IPS-18c (cell line): ENCODE data around the gene ABR.
"Not testable (repeated sequence)": the region's sequence is repeated elsewhere in the genome, so short reads cannot be mapped to it uniquely, and the experiment has no call there.

Experiments used
- H3K4me3 ChIP-seq: 2 replicates; pipeline ENCODE4 v1.7.0; 2013; ENCODE audit warnings: low read depth, mild to moderate bottlenecking, low read length, moderate library complexity; ENCODE audit not compliant: insufficient read depth
- H3K9me3 ChIP-seq: one replicate; pipeline ENCODE4 v1.6.1; 2013; ENCODE audit warnings: mild to moderate bottlenecking, low read length, moderate library complexity; ENCODE audit not compliant: control insufficient read depth, insufficient read depth

Gene ABR

DNA sequence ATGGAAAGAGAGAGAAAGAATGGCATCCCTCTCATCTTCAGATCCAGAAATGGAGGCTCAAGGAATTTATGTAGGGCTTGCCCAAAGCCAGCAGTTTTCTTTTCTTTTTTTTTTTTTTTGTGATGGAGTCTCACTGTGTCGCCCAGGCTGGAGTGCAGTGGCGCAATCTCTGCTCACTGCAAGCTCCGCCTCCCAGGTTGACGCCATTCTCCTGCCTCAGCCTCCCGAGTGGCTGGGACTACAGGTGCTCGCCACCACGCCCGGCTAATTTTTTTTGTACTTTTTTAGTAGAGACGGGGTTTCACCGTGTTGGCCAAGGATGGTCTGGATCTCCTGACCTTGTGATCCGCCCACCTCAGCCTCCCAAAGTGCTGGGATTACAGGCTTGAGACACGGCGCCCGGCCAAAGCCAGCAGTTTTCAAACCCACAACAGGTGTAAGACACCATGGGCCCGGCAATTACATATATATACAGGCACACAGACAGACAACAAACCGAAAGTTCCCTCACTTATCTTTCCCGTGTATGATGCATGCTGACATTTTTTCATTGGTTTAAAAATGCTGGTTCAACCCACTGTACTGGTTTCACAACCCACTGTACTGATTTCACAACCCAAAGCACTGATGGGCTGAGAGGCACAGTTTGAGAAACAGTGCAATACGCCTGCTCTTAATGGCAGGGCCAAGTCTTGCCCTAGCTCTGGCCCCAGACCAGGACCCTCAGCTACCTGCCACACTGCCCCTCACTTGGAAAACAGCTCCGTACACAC, 81.6 kb downstream of the ABR start:
- not testable (repeated sequence) for H3K9me3 ChIP-seq, H3K4me3 ChIP-seq

DNA sequence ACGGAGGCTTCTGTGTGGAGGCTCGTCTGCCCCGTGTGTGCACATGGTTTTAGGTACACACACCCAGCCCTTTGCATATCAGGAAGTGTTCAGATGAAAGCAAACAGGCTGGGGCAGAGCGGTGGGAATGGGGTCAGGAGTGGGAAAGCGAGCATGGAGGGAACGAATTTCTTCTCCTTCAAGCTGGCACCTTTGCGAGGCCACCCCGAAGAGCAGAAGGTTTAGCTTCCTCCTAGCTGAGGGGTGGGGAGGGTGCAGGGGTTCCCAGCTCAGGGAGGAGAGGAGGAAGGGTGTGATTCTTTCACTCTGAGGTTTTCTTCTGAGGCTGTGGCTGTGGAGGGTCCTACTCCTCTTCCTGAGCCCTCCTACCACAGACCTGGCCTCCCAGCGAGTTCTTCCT, 83.6 kb downstream of the ABR start:
- no peaks in the 10 kb centered on the region for H3K9me3 ChIP-seq
- no peak overlapping the region for H3K4me3 ChIP-seq

DNA sequence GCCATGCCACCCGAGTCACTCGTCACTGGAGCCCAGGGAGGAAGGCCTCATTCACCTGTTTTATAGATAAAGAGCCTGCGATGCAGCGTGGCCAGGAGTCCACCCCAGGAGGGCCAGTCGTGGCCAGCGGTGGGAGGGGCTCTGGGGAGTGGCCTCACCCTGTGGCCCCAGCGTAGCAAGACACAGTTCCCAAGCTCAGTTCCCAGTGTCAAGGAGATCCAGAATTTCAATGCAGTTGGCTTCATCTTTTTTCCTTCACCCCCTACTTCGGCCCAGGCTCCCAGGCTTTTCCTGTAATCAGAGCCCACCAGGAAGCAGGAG, 84.0 kb downstream of the ABR start:
- no peaks in the 10 kb centered on the region for H3K9me3 ChIP-seq
- no peak overlapping the region for H3K4me3 ChIP-seq

DNA sequence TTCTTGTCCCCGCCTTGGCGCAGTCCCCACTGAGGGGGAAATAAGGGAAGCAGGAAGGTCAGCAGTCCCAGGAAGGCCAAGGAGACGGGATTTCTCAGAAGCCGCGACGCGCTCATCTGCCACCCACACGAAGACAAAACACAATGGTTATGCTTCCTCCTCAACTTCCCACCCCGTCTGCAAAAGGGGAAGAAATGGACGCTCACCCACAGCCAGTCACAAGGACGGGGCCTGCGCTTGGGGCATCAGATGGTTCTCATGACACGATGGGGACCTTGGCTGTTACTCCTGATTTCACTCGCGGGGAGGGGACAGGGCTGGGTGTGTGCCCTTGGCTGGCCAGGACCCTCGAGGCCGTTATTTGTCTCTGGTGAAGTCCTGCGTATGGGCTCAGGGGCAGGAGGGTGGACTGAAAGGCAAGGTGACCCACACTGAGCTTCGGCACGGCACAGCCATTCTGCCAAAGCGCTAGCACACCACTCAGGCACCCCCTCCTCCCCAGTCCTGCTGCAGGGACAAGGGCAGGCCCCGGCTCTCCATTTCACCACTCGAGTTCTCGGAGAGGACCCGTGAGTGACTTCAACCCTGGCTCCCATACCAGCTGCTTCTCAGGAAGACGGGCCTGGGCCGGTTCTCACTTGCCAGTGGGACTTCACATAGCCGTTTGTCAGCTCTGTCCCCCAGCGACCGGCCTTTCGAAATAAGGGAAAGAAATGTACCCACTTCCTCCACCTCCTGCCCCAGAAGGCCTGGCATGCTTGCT, 84.5 kb downstream of the ABR start:
- no peaks in the 10 kb centered on the region for H3K9me3 ChIP-seq

DNA sequence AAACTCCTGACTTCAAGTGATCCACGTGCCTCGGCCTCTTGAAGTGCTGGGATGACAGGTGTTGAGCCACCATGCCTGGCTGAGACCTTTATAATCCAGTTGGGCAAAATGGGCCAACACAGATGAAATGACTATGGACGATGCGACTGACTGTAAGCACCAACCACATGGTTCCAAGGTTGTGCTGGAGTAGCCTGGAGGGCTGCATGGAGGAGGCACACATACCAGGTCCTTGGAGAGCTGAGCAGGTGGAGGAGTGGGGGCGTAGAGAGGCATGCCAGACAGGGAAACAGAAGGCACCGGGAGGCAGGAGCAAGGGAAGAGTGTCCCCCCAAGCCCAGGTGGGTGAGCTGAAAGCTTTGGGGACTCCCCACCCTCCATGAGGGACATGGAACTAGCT, 85.2 kb downstream of the ABR start:
- no peaks in the 10 kb centered on the region for H3K9me3 ChIP-seq

More for the DNA sequence above, 84.5 kb downstream of the ABR start:
- no peak overlapping the region for H3K4me3 ChIP-seq

DNA sequence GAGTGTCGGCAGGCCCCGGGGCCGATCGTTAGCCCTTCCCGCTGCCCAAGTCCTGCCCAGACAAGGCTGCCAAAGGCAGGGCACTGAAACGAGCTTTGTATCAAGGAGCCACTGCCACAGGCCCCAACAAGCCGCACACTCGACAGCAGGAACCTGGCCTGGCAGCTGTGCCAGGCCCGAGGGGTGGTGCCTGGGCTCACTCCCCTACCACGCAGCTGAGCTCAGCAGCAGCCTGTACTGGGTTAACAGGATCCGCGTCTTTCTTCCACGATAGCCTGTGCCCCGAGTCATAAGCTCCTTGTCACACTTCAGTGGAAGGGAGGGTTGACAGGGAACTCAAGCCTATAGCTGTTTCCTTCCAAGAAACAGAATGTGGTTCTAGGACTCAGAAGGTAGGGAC, 87.9 kb downstream of the ABR start:
- no peaks in the 10 kb centered on the region for H3K9me3 ChIP-seq
- H3K4me3 ChIP-seq = no peak overlapping the region

More for the DNA sequence above, 85.2 kb downstream of the ABR start:
- H3K4me3 ChIP-seq = no peak overlapping the region

DNA sequence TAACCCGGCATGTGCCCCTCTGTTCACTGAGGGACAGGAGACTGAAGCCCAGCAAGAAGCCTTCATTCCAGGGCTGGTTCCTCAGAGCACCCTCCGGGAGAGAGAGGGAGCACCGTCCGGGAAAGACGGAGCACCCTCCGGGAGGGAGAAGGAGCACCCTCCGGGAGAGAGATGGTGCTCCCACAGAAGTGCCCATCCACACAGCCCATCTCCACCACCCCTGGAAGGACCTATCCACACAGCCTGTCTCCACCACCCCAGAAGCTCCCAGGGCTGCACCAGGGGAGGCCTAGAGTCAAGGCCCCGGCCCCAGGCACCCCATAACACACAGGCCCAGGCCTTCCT, 88.6 kb downstream of the ABR start:
- Histone ChIP-seq H3K9me3 (no peaks in the 10 kb centered on the region), H3K4me3 (no peak overlapping the region)

DNA sequence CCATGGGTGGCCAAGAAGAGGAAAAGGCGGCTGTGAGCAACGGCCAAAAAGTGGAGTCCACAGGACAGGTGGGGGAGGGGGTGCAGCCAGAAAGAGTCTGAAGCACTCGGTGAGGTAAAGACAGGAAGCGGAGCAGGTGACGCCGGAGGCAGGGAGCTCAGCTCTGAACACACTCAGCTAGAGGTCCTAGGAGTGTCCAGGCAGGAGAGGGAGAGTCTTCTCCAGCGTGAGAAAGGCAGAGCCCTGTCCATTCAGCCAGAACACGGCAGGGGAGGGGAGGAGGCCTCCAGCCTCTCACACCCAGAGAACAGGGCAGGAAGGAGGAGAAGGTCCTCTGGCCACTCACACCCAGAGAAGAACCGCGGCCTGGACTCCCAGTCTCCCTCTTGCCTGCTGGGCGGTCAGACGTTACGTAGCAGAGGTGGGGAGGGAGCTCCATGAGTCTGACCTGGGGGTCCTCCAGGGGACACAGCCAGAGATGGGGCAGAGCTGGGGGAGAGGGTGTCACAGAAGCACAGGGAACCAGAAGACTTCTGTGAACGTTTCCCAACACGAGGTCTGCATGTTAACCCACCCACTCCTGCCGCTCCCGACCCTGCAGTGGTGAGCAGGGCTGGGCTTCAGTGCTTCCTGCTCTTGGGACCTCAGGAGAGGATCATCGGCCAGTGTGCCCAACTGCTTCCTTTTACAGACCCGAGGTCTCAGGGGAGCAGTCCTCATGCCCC, 89.2 kb downstream of the ABR start:
- Histone ChIP-seq H3K9me3 (no peaks in the 10 kb centered on the region), H3K4me3 (no peak overlapping the region)

DNA sequence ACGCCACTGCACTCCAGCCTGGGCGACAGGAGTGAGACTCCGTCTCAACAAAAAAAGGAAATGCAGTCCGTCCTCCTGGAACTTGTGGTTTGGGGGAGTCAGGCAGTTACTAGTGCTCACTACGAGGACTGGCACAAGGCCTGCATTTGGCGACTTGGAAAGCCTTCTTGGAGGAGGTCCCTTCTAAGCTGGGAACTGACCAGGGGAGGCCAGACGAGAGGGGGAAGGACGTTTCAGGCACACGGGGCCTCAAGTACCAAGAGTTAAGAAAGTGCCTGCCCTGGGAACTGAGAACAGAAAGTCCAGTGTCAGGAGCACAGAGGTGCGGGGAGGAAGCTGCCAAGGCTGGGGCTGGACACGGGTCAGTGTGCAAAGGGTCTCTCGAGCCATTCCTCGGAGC, 89.9 kb downstream of the ABR start:
- H3K9me3 ChIP-seq = no peaks in the 10 kb centered on the region
- H3K4me3 ChIP-seq = no peak overlapping the region

DNA sequence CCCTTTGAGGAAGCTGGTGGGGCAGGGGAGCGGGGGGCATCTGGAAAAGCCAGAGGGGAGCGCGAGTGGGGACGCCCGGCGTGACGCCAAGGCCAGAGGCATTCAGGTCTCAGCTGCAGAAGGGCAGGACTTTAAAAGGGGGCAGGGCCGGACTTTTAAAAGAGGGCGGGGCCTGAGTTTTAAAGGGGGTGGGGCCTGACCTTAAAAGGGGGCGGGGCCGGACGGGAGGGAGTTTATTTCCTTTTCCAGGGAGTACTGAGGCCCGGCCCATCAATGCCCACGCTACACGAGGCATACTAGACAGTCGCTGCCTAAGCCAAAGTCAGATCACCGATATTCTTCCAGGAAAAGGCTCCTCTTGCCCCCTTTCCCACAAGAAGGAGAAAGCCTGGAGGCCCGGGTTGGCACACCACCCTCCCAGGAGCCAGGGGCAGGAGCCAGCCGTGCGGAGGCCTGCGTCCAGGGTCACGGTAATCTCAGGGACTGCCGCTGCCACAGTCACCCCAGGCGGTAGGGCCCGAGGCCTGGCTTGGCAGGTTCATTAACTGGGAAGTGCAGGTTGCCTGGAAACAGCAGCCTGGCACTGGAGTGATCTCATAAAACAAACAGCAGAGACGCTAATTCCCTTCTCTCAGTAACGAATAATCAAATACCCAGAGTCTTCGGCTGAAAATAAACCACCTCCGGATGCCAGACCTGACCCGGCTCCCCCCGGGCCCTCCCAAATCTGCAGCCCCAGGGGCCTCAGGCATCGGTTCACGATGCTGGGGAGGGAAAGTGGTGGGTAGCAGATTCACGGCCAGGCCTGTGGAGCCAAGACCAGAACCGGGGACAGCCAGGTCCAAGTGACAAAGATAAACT, 92.2 kb downstream of the ABR start:
- no peaks in the 10 kb centered on the region for H3K9me3 ChIP-seq
- H3K4me3 ChIP-seq = no peak overlapping the region

DNA sequence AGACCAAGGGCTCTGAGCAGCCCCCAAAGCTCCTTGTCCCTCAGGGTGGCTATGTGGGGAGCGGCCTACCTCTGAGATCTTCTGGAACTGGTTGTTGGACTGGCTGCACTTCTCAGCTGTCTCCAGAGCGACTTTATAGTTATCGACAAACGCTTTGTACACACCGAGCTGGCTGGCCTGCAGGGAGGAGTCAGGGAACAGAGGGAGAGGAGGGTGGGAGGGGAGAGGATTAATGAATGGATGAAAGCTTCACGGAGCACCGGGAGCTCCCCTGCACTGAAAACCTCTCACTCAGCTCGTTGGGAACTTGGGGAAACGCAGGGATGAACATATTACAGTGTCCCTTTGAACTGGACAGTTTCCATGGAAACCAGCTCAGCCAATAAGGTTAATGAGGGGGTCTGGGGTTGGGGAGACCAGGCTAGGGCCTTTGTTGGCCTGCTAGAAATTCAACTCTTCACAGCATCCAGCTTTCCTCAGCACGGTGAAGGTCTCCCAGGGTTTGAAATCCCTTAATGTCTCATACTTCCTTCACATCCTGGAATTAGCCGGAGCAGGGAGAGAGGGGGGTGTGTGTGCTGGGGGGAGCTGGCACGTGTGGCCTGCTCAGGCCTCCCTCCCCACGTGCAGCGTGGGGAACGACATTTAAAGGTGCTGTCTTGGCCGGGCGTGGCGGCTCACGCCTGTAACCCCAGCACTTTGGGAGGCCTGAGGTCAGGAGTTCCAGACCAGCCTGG, 96.2 kb downstream of the ABR start:
- no peak overlapping the region; the same call in 1 of the 2 replicates for H3K4me3 ChIP-seq
- H3K9me3 ChIP-seq = no peaks in the 10 kb centered on the region

DNA sequence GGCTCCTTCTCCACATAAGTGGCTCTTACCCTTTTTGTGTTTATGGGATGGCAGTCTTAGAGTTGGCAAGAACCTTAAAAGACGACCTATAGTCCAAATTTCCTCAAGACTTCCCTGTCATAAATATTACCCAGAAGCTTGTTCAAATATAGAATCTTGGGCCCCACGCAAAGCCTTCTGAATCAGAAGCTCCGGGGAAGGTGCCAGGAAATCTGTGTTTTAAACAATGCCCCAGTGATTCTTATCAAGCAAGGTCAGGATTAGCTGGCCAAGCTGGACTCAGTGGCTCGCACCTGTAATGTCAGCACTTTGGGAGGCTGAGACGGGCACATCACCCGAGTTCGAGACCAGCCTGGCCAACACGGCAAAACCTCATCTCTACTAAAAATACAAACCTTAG, 97.2 kb downstream of the ABR start:
- Histone ChIP-seq H3K4me3 (no peak overlapping the region), H3K9me3 (no peaks in the 10 kb centered on the region)

DNA sequence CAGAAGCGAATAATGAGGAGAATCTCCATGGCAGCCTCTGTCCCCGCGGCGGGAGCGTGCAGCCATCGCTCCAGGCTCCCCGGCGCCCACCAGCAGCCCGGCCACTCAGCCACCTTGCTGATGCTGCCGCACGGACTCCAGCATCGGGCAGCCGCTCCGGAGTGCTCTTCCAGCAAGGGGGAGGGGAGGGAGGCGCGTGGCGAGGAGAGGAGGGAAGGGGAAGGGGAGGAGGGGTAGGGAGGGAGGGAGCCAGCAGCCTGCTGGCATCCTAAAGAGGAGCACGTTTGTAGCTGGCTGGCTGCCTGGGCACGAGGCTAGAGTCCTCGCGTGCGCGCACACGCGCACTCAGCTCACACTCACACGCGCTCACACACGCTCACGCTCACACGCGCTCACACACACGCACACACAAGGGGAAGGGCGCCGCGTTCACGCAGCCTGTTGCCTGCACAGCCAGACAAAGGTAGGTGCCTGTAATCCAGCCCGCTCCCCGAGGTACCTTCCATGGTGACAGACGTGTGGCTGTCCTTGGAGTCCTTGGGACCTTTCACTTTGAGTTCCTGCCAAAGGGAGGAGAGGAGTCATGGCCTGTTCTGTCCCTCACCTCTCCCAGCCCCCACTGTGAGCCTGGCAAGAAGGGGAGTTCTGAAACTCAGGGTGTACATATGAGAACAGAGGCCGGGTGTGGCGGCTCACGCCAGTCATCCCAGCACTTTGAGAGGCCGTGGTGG, 100.8 kb downstream of the ABR start:
- no peaks in the 10 kb centered on the region for H3K9me3 ChIP-seq
- 0 out of 2 replicates have a peak overlapping the region, but pooled peaks have one; percentile 9 for H3K4me3 ChIP-seq

DNA sequence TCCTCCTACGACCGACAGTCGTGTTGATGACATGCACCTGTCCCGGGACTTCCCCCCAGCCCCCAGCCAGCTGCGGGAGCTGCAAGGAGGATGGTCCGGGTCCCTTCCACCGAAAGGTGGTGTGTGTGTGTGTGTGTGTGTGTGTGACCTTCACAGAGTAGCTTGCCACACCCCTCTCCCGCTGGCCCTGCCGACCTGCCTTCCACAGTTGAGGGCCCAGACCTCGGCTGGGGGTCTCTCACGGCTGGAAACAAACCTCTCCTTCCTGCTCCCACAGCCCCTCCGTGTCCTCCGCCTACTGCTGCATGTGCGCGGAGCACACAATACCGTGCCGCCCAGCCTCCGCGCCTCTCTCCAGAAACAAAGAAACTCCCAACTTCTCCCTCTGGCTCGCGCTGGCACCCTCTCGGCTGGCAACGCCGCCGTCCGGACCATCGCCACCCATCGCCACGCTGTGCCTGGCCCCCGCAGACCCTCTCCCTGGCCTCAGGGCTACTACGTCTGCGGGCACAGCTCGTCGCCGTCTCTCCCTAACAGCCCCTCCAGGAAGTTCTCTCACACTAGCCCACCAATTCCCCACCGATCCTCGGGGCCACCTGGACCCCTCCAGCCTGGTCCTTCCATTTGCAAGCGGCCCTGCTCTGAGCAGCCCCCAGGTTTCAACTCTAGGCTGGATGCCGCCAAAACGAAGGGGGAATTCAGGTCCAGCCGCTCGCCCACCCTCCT, 101.6 kb downstream of the ABR start:
- H3K4me3 ChIP-seq = no peak overlapping the region
- H3K9me3 ChIP-seq = no peaks in the 10 kb centered on the region

DNA sequence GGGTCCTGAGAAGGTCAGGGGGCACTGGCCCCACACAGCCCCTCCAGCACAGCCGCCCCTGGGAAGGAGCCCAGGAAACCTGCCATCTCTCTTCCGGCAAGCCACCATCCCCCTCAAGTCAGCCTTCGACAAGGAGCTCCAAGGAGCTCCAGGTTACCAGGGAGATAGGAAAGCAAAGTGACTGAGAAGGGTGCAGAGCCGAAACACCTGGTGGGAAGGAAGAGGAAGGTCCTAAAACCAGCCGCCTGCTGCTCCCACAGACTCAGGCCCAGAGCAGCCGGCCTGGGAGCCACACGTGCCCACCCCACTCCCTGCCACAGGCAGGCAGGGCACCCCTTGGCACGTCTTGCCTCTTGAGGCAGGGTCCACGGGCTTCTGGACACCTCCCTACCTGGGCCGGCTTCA, 102.2 kb downstream of the ABR start:
- Histone ChIP-seq H3K4me3 (no peak overlapping the region), H3K9me3 (no peaks in the 10 kb centered on the region)

DNA sequence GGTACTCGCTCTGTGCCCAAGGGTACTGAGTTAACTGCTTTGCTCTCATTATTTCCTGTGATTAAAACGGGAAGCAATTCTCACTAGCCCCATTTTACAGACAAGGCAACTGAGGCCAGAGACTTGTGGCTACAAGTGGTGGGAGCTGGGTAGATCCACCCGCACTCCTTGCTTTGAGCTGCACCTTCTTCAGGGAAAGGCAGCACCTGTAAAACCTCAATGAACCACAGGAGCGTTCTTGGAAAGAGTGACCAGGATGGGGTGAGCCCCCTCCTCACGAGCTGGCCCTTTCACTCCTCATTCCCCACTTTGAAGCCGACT, 102.8 kb downstream of the ABR start:
- no peak overlapping the region for H3K4me3 ChIP-seq
- no peaks in the 10 kb centered on the region for H3K9me3 ChIP-seq
